ENCODE results near the gene PISD.
"Not testable (repeated sequence)": the region's sequence is repeated elsewhere in the genome, so short reads cannot be mapped to it uniquely, and the experiment has no call there.

The PISD gene

GRCh38 chr22:31661851-31662667 lies at the start of gene PISD:
Gene PISD (minus strand): TSS chr22:31662215. CDS start chr22:31662208, 7 bp downstream.
- DNase-seq, result peak; percentile 94

DNA sequence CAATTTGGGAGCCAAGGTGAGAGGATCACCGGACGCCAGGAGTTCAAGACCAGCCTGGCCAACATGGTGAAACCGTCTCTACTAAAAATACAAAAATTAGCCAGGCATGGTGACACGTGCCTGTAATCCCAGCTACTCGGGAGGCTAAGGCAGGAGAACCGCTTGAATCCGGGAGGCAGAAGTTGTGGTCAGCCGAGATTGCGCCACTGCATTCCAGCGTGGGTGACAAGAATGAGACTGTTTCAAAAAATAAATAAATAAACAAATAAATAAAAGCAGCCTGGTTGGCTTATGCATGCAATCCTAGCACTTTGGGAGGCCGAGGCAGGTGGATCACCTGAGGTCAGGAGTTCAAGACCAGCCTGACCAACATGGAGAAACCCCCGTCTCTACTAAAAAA lies 49.2 kb upstream of the PISD start:
- not testable (repeated sequence) for DNase-seq

- no peak for DNase-seq
These were observed 45.5 kb upstream of the PISD start for GRCh38 chr22:31707519-31707918.

DNA sequence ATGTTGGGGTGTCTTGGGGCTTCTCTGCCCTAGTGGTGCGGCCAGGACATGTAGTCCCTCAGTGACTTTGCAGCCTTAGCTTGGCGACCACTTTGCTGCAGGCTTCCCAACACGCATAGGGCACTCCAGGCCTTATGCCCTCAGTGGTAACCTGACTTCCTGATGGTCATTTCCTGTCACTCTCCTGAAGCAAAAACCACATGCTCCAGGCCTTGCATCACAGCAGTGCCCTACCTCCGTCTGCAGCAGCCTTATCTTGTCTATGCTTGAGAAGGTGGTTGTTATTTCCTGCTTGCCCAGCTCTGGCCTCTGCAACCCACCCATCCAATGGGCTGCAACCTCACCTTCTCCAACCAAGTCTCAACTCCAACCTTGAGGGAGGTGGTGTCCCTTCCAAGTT lies 33.4 kb upstream of the PISD start:
- DNase-seq, result no peak

- DNase-seq, result not testable (repeated sequence)
These were observed 32.0 kb upstream of the PISD start for GRCh38 chr22:31694046-31694445.

DNA sequence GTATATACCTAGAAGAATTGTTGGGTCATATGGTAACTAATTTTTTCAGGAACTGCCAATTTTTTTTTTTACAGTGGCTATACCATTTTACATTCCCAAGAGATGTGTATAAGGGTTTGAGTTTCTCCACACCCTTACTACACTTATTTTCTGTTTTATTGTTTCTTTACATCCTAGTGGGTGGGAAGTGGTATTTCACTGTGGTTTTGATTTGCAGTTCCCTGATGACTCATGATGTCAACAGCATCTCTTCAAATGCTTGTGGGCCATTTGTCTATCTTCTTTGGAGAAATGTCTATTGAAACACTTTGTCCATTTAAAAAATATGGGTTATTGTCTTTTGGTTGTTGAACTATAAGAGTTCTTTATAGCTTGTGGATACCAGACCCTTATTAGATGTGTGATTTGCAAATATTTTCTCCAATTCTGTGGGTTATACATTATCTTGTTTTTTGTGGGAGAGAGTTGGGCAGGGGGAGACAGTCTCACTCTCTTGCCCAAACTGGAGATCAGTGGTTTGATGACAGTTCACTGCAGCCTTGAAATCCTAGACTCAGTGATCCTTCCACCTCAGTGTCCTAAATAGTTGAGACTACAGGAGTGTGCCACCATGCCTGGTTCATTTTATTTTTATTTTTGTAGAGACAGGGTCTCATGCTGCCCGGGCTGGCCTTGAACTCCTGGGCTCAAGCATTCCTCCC lies 30.3 kb upstream of the PISD start:
- no peak for DNase-seq

GRCh38 chr22:31691408-31691807 lies 29.4 kb upstream of the PISD start:
- no peak for DNase-seq

DNA sequence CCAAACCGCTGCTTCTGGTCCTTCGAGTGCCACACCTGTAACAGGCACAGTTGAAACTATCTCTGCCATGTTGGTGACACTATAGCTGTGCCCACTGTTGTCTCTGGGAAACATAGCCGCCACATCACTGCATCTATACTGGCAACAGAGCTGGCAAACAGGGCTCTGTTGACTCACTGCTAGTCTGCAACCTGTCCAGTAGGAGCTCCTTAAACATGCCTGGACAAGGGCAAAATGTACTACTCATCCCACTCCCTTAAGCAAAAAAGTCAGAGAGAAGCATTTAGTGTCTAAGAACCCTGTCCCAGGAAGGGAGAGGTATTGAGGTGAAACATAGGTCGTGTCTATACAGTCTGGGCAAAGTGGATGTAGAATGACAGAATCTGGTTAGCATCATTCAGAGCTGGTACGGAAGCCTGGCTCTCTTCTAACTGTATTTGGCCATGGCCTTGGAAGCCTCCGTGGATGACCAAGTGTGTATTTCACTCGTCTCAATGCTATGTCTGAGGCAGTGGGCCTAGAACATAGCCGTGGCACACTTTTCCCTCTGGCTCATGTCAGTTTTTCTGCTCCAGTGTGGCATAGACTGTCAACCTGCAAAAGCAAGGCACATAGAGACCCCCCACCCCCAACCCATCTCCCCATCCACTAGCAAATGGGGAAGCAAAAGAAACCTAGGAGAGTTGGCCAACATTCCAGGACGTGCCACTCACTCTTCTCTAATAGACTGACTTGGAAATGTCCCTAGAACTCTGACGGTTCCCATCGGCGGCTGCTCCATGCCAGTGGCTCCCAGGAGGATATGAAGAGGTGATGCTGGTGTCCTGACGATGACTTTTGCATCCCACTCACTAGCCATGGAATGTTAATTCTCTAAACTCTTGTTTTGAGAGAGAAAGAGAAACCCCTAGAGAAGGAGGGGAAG lies 21.4 kb upstream of the PISD start:
- DNase-seq, result no peak

- no peak for DNase-seq
These were observed 20.7 kb upstream of the PISD start for GRCh38 chr22:31682751-31683150.

- no peak for DNase-seq
These were observed 19.6 kb upstream of the PISD start for GRCh38 chr22:31681349-31682345.

- no peak for DNase-seq
These were observed 18.9 kb upstream of the PISD start for GRCh38 chr22:31680861-31681341.

DNA sequence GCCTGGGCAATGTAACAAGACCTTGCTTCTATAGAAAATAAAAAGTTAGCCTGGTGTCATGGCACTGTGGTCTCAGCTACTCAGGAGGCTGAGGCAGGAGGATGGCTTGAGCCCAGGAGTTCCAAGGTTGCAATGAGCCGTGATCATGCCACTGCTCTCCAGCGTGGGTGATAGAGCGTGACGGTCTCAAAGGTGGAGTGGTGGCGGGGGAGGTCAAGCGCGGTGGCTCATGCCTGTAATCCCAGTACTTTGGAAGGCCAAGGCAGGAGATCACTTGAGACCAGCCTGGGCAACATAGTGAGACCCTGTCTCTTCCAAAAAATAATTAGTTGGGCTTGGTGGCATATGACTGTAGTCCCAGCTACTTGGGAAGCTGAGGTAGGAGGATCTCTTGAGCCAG lies 16.7 kb upstream of the PISD start:
- no peak for DNase-seq

GRCh38 chr22:31676700-31677099 lies 14.7 kb upstream of the PISD start:
- DNase-seq, result peak; percentile 88

GRCh38 chr22:31674219-31674618 lies 12.2 kb upstream of the PISD start:
- DNase-seq, result not testable (repeated sequence)

DNA sequence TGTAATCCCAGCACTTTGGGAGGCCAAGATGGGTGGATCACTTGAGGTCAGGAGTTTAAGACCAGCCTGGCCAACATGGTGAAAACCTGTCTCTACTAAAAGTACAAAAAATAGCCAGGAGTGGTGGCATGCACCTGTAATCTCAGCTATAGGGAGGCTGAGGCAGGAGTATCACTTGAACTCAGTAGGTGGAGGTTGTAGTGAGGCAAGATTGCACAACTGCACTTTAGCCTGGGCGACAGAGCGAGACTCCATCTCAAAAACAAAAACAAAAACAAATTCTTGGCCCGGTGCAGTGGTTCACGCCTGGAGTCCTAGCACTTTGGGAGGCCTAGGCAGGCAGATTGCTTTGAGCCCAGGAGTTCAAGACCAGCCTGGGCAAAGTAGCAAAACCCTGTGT lies 6.8 kb upstream of the PISD start:
- not testable (repeated sequence) for DNase-seq

DNA sequence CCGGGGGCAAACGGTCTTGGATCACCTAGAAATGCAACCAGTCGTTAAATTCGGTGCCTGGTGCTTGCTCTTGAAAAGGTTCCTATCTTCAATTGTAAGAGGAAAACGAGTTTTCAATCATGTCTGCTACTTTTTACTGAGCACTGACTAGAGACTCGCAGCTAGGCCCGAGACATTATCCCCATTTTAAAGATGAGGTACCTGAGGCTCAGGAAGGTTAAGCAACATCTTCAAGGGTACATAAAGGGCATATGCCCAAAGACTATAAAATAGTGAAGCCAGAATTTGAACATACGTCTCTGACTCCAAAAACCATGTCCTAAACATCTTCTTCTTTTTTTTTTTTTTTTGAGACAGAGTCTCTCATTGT lies 638 bp upstream of the PISD start:
- DNase-seq, result no peak

DNA sequence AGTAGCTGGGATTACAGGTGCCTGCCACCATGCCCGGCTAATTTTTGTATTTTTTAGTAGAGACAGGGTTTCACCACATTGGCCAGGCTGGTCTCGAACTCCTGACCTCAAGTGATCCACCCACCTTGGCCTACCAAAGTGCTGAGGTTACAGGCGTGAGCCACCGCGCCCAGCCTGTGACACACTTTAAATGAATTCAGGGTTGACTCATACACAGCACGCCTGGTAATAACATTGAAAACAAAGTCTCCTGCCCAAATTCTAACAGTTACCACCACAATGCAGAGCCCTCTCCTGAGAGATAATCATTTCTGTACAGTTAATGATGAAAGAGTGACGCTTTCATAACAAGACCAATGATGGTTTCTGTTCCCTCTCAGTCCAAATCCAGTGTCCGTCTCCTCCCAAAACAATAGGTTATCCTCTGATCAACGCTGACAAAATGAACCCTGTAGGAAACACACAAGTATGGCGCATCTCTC lies 1.1 kb downstream of the PISD start:
- DNase-seq, result peak; percentile 52

DNA sequence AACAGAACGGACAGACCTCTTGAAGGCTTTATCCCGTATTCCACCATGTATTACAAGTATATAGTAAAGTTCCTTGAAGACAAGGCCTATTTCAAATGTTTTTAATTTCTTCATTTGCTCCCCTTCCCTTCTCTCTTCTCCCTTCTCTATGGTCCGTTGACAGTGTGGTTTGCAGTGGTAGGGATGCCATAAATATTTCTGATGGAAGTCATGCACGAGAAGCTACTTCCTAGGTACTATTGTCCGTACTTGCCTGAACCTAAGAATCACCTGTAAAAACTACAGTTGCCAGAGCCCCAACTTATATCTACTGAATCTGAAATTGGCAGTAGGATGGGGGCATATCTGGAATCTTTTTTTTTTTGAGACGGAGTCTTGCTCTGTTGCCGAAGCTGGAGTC lies 2.8 kb downstream of the PISD start:
- no peak for DNase-seq

DNA sequence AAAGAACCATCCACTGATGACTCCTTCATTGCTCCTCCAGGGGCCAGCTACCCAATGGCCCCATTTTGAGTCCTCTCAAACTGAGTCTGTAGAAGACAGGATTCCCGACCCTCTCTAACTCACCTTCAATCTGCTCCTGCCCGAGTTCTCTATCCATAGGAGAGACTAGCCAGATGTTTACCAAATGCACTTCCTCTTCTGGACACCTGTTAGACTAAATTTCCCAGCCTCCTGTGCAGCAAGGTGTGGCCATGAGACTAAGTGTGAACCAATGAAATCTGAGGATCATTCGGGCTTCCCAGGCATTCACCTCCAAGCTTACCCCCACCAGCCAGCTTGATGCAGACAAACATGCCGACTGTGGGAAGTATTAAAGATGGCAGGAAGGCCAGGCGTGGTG lies 7.6 kb downstream of the PISD start:
- DNase-seq, result no peak

DNA sequence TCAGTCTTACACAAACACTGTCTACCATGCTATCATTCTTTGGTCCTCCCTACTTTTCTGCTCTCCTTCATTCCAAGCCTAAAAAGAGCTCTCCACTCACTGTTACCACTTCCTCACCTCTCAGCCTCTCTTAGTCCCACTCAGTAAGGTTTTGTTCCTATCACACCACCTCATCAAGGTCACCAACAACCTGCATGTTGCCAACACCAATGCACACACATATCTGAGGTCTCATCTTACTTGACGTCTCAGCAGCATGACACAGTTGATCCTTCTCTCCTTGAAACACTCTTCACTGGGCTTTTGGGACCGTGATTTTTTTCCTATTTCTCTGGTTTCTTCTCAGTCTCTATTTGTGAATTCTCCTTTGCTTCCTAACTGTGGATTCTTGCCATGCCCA lies 8.1 kb downstream of the PISD start:
- DNase-seq, result no peak

GRCh38 chr22:31652911-31653684 lies 8.9 kb downstream of the PISD start:
- DNase-seq, result no peak

Measured in stimulated activated naive CD4-positive, alpha-beta T cell treated with Interleukin-2 at 50 U/mL for 16 hours (primary cell).